NCI-H1092 treated with DMSO at 0.1 percent for 48 hours (cell line): ENCODE measurements around the gene SIRPG.
"Not testable (repeated sequence)": the region's sequence is repeated elsewhere in the genome, so short reads cannot be mapped to it uniquely, and the experiment has no call there.

Experiments
- DNase-seq: peaks from one replicate; lab custom pipeline; 2025; lab: John Stamatoyannopoulos, UW

Gene SIRPG

GRCh38 chr20:1635291-1635979 is 22.1 kb downstream of the SIRPG start:
- no peak for DNase-seq

GRCh38 chr20:1633535-1633934 is 24.0 kb downstream of the SIRPG start:
- no peak for DNase-seq

DNA sequence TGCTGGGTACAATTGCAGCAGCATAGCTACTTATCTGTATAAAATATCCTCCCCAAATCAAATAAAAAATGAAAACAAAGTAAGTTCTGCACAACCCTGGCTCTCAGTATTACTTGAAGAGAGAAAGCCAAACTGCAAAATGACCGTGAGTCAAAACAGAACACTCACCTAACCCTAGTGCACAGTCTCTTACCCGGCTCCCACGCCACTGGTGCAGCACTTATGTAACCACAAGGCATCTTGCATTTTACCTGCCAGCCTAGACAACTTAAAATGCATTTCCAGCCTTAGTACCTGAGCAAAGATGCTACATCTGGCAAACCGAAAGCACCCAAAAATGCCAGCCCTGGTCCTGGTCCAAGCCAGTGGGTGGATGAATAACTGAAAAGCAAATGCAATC is 25.4 kb downstream of the SIRPG start:
- no peak for DNase-seq

DNA sequence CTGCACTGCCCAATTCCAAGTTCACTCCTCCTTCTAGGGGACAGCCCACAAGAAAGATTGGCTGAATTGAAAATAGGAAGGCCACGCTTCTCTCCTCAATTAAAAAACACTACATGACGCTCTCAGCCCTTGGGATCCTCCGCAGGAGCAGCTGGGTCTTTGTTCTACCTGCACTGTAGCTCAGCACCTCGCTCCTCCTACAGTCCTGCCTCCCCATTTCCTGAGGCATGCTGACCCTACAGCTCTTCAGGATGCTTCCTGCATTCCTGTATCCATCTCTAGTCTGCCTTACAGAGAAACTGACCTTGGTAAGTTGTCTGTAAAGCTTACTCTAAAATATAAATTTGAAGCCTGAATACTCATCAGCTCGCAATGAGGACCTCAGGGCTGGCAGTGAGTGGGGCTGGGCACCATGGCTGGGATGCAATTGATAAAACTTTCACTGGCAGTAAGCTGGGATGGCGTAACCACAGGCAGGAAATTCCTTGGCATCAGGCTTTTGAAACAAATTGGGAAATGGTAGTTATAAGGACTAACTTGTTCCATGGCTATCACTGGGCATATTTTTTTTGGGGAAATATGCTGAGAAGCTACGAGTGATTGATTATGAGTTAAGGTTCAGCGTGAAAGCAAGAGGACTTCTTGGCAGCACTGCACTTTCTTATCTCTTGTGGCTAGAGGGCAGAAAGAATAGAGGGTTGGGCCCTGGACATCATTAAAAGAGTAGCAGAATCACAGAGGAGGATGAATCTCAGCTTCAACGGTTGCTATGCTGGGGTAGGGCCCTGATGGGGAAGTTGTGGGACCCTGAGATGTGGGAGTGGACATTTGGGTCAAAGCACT is 26.0 kb downstream of the SIRPG start:
- DNase-seq, result no peak

- no peak for DNase-seq
Measured at GRCh38 chr20:1630186-1630585, 27.4 kb downstream of the SIRPG start.

- DNase-seq, result no peak
Measured at GRCh38 chr20:1629321-1629720, 28.3 kb downstream of the SIRPG start.

DNA sequence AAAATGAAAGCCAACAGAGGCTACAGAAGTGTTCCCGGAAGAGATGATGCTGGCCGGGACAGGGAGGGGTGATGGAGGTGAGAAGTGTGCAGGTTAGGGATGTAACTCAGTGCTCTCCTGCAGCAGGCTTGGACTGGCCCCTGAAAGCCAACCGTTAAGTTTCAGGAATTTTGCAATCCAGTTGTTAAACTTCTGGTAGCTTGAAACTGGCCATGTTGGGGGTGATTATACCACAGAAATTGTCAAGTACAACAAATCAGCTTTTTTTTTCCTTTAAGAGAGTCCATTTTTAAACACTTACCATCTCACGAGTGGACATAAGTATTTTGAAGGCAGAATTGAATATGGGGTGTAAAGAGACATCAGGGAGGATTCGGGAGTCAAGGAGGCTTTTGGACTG is 29.0 kb downstream of the SIRPG start:
- DNase-seq, result no peak

DNA sequence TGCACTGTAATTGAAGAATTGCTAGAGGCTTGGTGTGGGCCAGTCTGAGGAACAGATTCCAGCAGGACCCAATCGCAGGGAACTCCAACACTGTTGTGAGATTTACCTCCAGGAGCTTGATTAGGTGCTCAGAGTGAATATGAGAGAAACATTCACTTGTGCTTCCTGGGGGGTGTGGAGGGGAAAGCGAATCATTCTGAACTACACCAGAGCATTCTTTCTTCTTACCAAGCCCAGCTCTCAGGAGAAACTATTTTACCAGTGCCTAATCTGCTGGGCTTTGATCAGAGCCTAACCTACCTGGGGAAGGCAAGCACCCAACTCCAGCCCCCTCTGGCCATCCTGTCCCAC is 30.4 kb downstream of the SIRPG start:
- DNase-seq, result no peak

DNA sequence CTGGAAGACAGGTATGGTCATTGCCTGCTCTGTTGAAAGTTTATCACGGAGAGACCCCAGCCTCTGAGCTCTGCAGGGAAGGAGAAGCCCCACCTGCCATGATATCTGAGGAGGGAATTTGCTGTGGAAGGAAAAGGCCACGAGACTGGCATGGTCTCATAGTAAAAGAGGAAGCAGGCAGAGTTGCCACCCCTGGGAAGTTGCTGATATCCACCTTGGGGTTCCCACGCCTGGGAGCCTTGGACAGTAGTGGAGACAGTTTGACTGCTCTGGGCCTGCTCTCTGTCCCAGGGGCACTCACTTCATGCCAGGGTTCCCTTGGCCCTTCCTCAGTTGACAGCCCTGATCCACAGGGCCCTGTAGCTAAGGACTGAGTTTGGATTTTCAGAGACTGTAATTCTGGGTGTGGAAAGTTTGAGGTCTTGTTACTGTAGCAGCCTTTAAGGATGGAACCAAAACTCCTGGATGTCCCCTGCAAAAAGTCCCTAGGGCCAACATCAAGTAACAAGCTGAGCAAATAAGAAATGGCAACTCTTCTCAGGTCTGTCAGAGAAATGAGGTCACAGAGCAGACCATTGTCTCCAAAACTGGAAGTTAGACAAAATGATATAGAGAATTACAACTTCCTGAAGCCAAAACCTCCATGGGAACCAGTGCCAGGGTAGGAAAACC is 30.9 kb downstream of the SIRPG start:
- DNase-seq, result no peak

- no peak for DNase-seq
Measured at GRCh38 chr20:1625083-1625690, 32.4 kb downstream of the SIRPG start.

- no peak for DNase-seq
Measured at GRCh38 chr20:1623501-1624205, 33.9 kb downstream of the SIRPG start.

- DNase-seq, result no peak
Measured at GRCh38 chr20:1622450-1622849, 35.1 kb downstream of the SIRPG start.

- DNase-seq, result no peak
Measured at GRCh38 chr20:1621316-1621715, 36.3 kb downstream of the SIRPG start.

GRCh38 chr20:1619861-1620444 is 37.6 kb downstream of the SIRPG start, which contains the start of gene SIRPB1:
Gene SIRPB1, minus strand, starts transcription at chr20:1620009. Its CDS starts 65 bp downstream, at chr20:1619944.
- no peak for DNase-seq

DNA sequence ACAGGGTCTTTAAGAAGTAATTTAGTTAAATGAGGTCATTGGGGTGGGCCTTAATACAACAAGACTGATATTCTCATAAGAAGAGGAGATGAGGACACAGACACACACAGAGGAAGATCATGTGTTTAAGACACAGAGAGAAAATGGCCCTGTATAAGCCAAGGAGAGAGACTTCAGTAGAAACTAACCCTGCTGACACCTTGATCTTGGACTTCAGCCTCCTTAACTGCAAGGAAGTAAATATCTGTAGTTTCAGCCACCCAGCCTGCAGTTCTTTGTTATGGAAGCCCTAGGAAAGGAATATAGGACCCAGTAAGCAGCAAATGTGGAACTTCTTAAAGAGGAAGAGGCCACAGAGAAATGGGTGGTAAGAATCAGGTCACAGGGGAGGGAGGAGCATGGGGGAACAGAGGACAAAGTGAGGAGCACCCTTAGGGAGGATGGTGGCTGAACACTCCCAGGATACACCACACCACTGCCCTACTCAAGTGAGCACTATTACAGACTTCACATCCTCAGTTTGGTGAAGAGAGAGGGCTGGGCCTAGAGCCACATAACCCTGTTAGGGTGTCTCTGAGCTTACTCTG is 38.5 kb downstream of the SIRPG start:
- DNase-seq, result no peak

- DNase-seq, result no peak
Measured at GRCh38 chr20:1618479-1618878, 39.1 kb downstream of the SIRPG start.

GRCh38 chr20:1616858-1617434 is 40.6 kb downstream of the SIRPG start:
- DNase-seq, result no peak

DNA sequence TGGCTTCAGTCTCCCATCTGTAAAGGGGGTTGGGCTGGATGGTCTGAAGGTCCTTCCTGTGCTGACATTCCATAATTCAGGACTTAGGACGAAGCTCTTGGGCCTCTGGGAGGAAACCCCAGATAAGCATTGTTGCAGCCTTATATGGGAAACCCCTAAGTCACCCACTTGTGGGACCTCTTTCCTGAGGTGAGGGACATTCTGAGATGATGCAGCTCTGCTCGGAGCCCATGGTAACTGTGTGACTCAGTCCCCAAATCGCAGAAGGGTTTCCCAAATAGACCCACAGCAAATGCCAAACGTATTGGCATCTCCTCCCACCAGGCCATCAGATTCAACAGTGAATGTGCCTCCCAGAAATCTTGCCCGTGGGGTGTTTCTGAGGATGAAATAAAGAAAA is 47.2 kb downstream of the SIRPG start:
- DNase-seq, result not testable (repeated sequence)

DNA sequence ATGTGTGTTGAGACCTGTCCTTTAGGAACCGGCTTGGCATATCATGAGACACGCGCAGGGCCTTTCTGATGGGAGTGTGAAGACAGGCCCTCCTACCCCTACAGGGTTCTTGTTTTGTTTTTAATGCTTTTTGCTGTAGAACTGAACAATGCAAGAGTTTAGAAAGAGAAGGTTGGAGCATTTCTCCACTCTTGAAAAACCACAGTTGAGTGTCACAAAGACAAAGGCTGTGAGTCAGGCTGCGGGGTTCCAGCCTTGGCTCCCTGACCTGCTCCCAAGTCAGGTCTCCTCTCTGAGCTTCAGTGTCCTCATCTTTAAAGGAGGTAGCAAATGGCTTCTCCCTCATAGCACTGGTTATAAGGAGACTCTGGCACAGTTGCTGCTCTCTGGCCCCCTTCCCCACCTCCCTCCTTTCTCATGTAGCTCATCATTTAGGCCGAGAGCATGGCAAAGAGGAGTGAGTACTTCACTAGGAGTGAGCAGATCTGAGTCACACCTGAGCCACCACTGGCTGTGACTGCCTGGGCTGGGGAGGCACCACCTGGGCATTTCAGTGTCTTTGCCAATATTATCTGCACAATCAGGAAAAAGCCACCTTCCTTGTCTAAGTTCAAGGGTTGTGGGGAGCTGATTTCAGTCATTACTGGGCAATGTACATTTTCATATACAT is 48.8 kb downstream of the SIRPG start:
- DNase-seq, result not testable (repeated sequence)

GRCh38 chr20:1600736-1601135 is 56.8 kb downstream of the SIRPG start:
- DNase-seq, result no peak
